NCI-H460 (cell line): ENCODE results near the gene PELI2. TPM values are rescaled to one million over a fixed set of nuclear protein-coding genes. Genes with fewer than 3 reads are reported as not detected.

Experiments used
- DNase-seq: peaks from one replicate; pipeline ENCODE4 v3.0.0-alpha.2; 2016; ENCODE audit warnings: low read depth; ENCODE audit errors: extremely low read depth
- total RNA-seq: library from RNA; depleted of rRNA; stranded (reverse); fragments of >200 nt; shearing (Covaris generic); gene quantifications from 2 replicates; pipeline ENCODE4 v1.2.3, GENCODE V29; 2014

The PELI2 gene
- total RNA-seq, 1 experiment from 2014 or later, result 44.6 TPM

DNA sequence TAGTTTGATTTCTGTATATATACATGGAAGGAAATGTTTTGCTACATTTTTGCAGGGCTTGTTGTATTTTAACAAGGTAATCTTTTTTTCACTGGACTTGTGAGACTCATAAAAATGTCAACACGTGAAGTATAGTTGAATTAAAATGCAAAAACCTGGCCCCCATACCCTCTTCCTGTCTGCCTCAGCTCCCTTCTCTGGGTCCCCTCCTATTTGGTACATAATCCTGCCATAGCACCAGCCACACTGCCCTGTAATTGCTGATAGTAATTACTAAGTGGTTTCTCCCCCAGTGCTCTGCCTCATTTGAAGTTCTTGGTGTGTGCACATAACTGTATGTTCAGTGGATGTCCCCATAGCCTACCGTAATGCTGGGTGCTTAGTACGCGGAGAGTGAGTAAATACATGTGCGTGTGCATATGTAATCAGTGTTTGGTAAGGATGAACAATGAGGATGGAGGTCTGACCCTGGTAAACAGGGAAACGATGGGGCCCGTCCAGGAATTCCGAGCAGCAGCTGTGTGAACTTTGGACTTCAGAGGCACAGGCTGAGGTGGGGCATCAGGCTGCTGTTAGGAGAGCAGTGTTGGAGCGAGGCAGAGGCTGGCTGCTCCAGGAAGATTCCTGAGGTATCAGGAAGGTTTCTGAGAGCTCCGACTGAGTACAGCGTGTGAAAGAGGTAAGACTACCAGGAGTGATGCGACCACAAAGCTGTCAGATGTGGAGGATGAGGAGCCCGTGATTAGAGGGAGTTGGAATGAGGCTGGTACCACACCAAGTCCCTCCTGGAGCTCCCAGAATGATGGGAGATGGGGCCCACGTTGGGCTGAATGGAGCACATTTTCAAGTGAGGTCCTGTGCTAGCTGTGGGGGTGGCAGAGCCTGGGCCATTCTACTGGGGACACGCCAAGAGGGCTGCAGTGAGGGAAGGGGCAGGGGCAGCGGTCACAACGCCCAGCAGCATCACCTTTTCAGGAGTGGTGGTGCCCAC lies 106.8 kb downstream of the PELI2 start:
- DNase-seq, result no peak

DNA sequence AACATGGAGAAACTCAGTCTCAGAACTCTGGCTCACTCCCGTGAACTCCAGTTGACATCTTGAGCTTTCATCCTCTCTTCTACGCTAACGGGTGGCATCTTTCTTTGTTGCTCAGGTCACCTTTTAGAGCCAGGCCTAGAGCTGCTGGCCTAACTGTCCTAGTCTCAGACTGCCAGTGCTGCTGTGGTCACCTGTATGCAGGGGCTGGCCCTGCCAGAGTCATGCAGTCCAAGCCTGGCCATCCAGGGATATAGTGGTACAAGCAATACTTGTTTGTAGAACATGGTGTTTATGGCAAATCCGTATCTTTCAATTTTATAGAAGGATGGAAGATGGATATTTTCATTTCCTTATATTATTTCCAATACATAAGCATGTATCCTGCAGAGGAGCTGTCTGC lies 117.2 kb downstream of the PELI2 start:
- no peak for DNase-seq

DNA sequence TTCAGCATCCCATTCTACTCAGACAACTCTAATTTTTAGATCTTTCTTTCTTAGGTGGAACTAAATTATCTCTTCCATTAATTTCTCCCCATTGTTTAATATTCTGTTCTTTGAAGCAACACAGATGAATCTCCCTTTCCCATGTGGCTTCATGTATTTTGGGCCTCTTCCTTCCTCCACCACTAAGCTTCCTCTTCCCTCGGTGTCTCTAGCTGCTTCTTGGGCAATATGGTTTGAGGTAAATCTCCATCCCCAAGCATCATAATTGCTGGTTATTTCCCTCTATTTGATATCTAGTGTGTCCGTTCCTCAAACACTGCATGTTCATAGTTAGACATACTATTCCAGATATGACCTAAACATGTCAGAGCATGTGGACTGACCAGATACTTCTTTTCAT lies 119.2 kb downstream of the PELI2 start:
- DNase-seq, result no peak

GRCh38 chr14:56241461-56241860 lies 123.2 kb downstream of the PELI2 start:
- DNase-seq, result no peak

GRCh38 chr14:56243110-56243509 lies 124.9 kb downstream of the PELI2 start:
- no peak for DNase-seq

- peak; percentile 87 for DNase-seq
Observed at GRCh38 chr14:56244138-56244789, 126.1 kb downstream of the PELI2 start.

DNA sequence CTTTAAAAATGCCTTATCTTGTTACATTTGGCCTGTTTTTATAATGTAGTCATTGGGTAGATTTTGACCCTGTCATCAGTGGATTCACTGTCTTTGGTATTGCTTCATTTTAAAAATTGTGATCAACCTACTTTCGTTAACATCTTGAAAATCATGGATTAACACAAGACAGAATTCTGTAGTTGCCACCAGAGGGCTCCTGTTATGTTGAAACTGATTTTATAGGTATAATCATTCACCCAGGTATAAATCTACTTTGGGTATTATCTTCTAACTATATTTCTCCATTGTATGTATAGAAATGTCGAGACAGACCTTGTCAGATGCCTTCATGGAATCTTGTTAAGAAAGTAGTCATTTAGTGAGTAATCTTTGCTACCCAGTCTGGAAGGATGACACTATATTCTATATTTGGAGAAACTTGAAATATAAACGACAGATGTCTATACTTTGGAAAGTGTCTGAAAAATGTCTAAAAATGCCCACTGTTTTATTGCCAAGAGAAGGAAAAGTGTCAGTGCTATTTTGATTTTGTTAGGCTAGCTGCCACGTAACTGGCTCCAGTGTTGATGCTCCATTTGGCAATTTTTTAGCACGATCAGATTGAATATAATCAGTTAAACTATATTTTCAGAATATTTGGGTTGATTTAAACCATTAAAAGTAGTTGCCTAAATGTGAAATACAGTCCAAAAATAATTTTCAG lies 129.4 kb downstream of the PELI2 start:
- no peak for DNase-seq

- DNase-seq, result no peak
Observed at GRCh38 chr14:56248442-56248841, 130.2 kb downstream of the PELI2 start.

DNA sequence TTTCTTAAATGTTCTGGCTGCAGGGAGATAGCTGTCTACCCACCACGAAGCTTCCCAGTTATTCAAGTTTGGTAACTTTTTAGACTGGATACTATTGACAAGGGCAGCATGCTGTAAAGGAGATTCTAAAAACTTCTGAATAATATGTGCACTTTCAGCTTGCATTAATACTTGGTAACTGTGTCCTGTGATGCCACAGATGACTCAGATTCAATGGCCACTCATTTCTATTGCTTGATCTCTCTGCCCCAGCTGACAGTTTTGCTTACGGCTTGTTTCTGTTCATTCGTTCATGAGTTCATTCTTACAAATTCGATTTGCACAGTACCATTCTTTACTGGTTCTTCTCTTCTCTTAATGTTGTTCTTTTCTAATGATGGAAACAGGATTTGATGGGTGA lies 142.8 kb downstream of the PELI2 start:
- no peak for DNase-seq

GRCh38 chr14:56262530-56262929 lies 144.3 kb downstream of the PELI2 start:
- no peak for DNase-seq

DNA sequence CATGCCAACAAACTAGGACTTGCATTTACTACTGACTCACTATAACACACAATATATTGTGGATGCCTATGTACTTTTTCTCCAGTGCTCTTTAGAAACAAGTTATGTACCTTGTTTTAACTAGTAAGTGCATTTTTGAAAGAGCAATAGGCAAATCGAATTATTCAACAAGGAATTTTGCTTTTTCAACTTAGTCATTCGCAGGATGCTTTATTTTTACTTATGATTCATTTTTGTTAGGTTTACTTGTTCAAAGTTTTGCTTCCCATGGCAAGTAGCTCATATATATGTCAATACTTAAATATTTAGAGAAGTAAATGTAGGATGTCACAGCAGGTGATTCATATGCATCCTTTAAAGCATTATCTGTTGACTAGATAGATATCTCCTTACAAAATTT lies 149.8 kb downstream of the PELI2 start:
- DNase-seq, result peak; percentile 68

- peak; percentile 92 for DNase-seq
Observed at GRCh38 chr14:56268673-56269072, 150.5 kb downstream of the PELI2 start.

DNA sequence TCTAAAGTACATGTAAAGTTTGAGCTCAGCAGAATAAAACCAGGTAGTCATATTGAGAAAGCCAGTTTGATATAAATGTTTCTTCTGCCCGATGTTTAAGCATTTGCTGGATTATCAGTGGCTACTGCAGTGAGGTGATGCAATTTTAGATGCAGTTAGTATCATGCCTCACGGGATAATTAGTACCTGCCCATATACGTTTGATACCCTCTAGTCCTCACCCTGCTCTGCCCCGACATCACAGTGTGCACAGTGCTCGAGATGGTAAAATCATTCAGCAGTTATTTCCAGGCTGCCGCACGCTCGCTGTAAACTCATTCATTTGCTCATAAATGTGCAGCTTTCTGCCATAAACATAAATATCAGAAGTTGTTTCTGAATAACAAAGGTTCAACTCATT lies 152.7 kb downstream of the PELI2 start:
- DNase-seq, result no peak

GRCh38 chr14:56271970-56272369 lies 153.8 kb downstream of the PELI2 start:
- DNase-seq, result no peak

DNA sequence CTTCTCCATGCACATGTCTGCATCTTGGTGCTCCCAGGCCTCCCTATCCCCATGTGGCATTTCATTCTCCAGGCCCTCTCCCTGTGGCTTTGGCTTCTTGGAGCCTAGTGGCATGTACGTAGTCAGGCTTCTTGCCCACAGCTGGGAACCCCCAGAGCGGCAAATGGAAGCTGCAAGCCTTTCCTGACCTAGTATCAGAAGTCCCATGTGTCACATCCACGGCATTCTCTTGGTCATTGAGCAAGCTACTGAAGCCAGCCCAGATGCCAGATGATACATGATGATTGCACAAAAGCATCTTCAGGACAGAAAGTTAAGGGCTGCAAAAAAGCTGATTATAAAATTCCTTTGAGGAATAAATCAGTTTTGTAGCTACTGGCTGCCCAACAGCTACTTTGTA lies 154.9 kb downstream of the PELI2 start:
- DNase-seq, result no peak

GRCh38 chr14:56273951-56274350 lies 155.7 kb downstream of the PELI2 start:
- no peak for DNase-seq

- no peak for DNase-seq
Observed at GRCh38 chr14:56274556-56274955, 156.3 kb downstream of the PELI2 start.

GRCh38 chr14:56276108-56276507 lies 157.9 kb downstream of the PELI2 start:
- DNase-seq, result no peak

DNA sequence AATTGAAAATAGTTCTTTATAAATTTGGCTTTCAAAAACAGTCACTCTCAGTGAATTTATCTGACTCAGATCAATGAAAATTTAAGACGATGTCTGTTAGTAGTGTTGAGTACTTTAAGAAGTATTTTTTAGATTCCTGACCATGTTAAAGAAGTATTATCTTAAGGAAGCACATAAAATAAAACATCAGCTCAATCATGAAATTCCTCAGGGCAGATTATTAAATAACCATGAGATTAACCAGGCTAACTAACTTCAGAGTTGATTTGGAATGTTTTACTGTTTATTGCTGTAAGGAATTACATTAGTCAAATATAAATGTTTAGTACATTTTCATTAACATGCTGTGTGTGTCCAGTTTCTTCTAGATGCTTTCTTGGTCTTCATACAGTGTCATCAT lies 160.2 kb downstream of the PELI2 start:
- no peak for DNase-seq

DNA sequence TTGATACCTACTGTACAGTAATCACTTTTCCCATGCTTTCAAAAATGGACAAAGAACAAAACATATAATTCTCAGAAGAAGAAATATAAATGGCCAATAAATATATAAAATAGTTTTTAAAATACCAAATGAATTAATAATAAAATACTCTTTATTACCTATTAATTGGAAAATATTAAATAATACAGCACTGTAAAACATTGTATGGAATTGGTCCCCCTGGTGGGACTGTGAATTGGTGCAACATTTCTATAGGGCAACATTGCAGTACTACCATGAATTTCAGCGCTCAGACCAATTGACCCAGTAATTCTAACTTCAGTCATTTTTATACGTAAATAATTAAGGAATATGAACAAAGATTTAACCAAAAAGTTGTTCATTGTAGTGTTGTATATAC lies 162.6 kb downstream of the PELI2 start:
- no peak for DNase-seq

DNA sequence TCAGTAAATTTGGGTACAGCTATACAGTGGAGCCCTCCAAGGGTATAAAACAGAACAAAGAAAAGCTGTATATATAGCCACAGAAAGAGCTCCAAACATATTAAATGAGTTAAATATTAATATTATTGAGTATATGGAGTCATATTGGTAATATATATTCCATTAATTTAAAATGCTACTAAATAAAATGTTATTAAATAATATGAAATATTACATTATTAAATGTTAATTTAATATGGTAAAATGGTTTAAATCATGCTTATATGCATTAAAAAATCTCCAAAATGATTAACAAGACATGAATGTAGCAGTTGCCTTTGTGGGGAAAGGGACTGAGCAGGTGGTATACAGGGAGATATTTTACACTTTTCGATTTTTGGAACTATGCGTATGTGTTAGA lies 164.0 kb downstream of the PELI2 start:
- DNase-seq, result no peak
